ENCODE results near the gene SLC24A3.

SLC24A3 gene

DNA sequence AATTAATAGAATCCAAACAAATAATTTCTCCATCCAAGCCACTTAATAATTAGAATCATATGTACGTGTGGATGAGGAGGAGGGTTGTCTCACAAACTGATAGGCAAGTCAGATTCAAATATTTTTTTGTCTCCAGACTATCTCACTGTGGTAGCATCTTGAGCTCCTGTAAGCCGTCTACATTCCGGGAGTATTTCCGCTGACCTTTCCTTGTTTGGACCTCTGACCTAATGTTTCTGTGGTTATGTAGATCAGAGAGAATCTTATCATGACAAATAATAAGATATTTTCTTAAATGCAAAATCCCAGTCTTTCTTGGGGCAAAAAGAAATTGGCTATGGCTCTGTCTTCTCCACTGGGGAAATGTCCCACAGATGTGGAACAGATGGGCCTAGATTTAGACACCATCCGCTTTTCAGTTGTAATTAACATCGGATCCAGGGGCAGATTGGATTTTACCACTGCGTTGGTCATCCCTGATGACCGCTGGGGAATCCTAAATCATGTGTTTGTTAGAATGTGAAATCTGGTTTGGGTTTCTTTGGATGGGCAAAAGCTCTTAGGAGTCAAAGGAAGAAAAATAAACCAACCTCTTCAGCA lies 348.5 kb downstream of the SLC24A3 start:
- DNase-seq: no peak

DNA sequence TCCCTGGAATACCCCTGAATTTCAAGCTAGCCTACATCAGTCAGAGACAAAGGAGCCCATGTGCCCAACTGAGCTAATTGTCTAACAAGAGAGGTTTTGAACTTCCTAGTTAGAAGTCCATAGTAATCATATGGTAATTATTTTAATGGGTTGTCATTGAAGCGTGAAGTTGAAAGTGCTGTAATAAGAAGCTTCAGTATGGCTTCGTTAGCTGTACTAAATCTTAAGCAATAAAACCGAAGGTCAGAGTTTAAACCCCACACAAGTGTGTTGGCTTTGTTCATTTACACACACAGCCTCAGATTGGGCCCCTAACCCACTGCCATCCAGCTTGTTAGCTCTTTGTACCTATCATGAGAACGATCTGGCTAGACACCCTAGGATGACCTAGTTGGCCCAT lies 350.0 kb downstream of the SLC24A3 start:
- no peak for DNase-seq

DNA sequence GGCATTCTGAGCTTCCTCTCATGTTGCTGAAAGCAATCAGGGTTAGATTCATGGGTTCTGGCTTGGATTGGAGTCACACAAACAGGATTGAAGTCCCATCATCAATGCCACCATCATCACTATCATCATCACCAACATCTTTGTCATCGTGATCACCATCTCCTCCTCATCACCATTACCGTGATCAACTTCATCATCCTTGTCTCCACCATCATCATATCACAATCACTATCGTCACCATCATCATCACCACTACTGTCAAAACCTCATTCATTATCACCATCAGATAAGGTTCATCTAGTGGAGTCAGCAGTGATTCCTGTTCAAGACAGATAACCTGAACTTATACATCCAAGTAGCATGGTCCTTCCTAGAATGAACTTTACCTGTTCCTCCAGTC lies 351.8 kb downstream of the SLC24A3 start:
- no peak for DNase-seq

DNA sequence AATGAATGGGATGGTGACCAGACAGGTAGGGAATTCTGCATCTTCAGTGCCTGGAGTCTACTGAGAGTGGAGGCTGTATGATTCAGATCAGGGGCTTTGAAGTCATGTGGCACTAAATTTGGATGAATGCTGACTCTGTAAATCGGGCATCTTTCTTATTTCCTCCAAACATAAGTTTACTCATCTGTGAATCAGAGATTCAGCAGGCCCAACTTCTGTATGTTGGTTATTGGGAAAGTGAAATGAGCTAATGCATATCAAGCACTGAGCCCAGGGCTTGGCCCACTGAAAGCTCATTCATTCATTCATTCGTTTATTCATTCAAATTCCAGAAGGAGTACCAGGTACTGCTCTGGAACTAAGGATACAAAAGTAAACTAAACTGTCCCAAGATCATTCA lies 353.3 kb downstream of the SLC24A3 start:
- DNase-seq: no peak

DNA sequence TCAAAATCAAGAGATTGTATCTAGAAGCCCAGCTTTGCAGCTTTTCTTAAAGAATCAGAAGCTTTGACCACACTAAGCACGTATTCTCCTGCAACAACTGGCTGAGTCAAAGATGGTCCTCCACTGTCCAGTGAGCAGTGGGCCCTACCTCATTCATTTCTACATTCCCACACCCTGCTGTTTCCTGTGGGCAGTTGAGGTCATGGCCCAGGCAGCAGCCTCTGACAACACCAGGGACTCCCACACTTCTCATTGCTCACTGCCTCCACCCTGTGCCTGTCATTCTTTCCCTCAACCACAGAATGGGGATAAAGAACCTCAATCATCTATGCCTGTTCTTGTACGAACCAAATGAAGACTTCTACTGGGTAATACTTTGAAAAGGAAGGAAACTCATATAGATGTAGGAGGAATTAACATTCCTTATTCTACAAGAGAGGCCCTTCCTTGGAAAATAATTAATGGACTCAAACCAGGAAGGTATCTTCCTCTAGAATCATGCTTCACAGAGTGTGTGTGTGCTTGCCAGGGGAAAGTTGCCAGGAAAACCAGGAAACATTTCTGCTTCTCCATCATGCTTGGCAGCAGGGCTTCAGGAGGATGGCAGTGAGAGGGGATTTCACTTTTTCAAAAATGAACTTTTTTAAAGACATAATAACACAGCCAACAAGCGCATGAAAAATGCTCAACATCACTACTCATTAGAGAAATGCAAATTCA lies 353.9 kb downstream of the SLC24A3 start:
- no peak for DNase-seq

DNA sequence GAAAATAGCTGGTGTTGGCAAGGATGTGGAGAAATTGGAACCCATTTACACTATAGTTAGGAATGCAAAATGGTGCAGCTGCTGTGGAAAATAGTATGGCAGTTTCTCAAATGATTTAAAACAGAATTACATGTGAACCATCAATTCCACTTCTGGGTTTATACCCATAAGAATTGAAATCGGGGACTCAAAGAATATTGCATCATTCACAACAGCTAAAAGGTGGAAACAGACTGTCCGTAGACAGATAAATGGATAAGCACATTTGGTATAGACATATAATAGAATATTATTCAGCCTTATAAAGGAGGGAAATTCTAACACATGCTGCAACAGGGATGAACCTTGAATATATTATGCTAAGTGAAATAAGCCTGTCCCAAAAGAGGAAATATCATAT lies 355.7 kb downstream of the SLC24A3 start:
- no peak for DNase-seq

DNA sequence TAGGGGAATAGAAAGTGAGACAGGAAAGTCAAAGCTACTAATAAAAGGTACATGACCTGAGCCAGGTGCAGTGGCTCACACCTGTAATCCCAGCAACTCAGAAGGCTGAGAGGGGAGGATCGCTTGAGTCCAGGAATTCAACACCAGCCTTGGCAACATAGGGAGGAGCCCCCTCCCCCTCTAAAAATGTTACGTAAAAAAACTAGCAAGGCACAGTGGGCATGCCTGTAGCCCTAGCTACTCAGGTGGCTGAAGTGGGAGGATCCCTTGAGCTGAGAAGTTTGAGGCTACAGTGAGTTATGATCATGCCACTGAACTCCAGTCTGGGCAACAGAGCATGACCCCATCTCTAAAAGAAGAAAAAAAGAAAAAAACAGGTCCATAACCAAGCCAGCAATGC lies 359.6 kb downstream of the SLC24A3 start:
- DNase-seq: no peak

DNA sequence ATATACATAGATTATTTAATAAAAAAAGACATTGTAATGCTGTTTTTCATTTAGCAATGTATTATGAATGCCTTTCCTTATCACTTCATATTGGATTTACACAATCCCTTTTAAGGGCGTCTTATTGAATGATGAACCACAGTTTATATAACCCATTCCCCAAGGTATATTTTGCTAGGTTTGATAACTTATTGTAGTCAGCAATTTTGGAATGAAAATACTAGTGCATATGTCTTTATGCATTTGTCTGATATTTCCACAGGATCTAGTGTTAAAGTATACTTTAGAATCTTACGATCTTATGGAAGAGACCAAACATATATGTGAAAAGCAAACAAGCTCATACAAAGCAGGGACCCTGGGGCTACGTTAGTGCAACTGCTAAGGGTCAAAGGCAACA lies 365.2 kb downstream of the SLC24A3 start:
- no peak for DNase-seq

DNA sequence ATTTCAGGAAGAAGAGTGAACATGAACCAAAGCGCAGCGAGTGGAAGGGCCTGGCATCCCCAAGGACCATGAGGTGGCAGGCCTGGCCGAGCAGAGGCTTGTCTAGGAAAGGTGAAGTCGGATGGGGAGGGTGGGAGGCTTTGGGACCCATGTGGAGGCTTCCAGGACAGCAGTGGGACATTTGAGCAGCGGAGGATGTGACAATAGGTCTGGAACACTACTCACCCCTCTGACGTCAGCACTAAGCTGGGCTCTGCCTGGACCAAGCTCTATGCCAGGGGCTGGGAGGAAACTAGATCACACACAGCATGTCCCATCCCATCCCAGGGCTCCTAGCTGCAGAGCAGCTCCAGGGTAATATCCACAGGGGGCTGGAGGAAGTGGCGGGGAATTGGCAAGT lies 370.3 kb downstream of the SLC24A3 start:
- no peak for DNase-seq

DNA sequence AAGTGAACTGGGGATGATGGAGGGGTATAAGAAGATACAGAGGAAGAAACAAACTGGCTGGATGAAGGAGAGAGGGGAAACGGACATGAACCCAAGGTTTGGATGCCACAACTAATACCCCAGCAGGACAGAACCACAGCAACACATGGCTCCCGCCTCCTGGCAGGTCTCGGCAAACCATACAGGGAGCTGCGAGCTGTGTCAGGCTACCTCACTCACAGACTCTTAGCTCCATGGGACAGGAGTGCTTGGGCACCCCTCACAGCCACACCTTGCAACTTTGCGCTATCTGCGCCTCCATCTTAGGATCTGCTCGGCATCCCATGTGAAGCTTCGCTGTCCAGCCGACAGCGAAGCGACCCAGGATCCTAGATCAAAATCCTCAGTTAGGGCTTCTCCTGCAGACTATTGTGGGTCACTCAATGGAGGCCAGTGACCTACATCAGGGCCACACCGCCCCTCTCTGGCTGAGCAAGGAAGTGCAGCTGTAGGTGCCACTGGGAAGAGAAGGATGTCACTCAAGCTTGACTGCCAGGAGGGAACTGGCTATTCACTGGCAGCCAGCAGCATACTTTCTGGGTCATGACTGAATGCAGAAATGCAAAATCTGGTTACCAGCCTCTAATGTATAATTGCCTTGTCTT lies 371.2 kb downstream of the SLC24A3 start:
- DNase-seq: no peak

DNA sequence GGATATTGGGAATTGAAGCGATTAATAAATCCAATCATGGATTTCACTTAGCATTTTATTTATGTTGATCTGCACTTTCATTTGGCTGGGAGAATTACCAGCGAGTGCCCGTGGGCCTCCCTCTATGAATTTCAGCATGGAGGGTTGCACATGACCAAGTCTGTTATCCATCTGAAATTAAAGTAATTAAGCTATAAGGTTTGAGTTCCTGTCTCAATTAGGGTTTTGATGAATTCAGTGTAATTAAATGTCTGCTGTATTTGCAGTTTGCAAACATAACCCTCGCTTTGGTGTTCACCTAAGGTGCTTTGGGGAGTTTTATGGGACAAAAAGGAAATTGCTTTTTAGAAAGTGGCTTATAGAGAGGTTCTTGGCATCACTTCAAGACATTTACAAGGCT lies 375.8 kb downstream of the SLC24A3 start:
- DNase-seq: no peak

DNA sequence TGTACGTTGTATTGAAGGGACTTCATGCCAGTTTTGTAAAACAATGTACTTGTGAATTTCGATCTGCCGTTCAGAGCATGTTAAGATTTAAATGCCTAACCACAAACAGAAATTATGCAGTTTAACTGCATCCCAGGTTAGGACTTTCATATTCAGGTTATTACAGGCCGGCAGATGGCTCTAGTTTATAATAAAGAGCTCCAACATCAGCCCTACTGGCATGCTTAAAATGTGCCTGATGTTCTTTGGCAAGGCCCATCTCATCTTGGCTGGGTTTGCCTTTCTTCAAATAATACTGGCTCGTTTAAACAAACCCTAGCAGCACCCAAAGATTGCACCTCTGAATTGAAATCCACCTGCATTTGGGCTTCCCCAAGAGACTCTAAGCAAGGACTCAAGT lies 376.3 kb downstream of the SLC24A3 start:
- no peak for DNase-seq

DNA sequence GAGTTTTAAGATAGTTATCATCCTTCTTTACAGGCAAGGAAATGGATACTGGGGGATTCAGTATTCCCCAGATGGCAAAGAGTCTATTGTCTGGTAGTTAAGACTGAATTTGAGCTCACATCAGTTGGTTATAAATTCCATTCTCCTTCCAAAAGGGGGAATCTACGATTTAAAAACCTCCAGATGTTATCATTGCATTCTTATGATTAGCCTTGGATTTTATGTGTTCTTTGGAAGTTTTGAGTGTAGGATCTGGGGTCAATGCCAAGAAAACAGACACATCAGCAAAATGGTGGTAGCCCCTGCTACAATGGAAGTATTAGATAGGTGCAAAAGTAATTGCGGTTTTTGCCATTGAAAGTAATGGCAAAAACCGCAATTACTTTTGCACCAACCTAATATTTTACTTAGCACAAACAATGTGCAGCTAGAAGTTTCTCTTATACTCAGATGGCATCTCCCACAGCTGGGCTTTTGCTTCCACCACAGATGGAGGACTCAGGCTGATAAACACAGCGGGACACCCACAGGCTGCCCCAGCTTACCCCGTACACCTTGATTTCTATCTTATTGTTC lies 377.4 kb downstream of the SLC24A3 start:
- DNase-seq: no peak

DNA sequence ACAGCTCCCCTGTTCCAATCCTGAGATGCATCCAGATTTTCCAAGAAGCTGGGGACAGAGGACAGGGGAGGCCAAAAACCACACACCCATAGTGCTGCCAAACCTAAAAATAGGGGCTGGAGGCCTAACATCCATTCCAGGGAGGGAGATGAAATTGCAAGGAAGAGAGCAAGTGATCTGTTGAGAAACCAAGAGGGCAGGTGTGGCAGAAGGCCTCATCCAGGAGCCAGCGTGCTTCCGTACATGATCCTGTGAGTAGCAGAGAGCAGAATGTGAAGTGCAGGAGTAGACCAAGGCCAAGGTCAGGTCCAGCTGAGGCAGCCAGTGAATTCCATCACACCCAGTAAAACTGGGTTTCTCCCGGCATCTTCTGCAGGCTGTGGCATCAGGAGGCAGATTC lies 377.9 kb downstream of the SLC24A3 start:
- DNase-seq: no peak

DNA sequence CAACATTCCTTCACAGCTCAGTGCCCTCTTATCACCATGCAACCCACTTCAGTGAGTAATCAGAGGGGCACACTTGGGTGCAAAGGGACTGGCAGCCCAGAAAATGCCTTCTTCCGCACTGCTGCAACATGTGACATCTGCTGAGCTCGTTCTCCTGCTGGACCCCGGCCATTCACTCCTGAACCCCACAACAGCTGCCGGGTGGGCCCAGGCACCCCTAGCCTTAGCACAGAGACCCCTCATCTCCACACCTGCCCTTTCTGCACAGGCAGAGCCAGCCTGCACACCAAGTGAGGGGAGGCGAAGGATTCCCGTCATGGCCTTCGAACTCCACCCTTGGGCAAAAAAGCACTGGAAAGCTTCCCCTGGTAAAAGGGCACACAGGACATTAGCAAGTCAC lies 381.3 kb downstream of the SLC24A3 start:
- DNase-seq: no peak

DNA sequence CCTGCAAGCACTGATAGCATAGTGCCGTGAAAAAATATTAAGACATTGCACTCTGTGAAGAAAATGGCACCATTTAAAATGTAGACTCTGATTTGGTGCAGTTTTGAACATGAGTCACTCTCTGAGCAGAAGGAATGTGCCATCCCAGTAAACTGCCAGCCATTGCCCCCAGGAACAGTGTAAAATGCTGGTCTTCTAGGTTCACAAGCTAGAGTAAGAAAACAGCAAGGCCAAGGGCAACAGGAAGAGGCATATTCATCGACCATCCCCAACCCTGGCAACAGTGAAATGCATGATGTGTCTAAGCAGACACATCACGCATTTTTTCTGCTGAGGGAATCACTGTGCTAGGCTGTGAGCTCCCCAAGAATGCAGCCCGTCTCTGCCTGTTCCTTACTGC lies 382.5 kb downstream of the SLC24A3 start:
- no peak for DNase-seq

DNA sequence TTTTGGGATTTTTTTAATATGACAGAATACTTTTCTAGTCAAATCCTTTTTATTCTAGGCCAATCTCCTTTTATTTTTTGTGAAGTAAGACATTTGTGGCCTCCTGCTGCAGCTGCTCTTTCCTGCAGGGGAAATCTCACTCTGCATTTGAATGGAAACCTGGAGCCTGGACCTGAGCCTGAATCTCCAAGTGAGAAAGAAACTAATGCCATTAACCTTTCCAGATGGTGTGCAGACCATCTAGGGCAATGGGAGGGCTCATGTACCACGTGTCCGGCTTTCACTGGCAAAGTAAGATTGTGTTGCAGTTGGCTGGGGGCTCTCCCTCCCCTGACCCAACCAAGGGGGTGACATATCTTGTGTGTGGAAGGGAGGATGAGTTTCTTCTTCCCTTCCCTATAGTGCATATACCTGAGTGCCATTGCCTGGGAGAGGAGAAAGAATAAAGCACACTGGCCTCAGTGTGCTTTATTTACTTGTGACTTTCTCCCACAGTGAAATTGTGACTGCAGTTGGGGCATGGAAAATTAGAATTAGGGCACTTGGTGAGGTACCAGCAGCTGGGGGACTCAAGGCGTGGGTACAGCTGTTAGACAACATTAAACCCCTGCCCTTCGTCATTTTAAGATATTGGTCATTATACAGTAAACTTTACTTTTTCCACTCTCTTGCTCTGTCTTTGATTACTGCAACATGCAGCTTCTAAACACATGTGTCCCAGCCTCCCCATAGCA lies 385.8 kb downstream of the SLC24A3 start:
- no peak for DNase-seq

DNA sequence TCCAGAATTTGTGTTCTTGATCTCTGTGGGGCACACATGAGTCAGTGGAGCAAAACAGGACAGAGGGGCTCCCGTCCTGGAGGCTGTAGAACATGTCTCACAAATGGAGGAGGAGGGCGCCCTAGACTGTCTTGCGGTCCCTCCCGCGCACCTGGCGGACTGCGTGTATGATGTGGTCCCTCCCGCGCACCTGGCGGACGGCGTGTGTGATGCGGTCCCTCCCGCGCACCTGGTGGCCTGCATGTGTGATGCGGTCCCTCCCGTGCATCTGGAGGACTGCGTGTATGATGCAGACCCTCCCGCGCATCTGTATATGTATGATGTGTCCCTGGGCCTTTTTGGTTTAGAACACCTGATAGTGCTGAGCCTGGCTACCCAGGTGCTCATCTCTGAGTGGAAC lies 386.8 kb downstream of the SLC24A3 start:
- no peak for DNase-seq

DNA sequence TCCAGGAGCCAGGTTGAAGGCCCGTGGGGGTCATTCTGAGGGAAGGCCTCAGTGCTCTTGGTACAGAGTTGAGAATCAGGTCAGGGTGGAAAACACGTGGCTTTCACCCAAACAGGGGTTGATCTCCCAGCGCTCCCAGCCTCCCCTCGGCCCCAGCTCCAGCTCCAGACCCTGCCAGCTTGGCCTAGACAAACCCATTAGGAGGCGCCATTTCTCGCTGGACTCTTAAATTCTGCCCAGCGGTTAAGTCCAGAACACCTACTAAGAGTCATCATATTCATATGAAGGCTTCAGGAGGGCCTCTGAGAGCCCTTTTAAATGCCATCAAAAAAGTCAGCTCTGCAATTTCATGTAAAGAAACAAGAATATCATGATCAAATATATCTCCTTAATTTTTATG lies 387.6 kb downstream of the SLC24A3 start:
- no peak for DNase-seq

DNA sequence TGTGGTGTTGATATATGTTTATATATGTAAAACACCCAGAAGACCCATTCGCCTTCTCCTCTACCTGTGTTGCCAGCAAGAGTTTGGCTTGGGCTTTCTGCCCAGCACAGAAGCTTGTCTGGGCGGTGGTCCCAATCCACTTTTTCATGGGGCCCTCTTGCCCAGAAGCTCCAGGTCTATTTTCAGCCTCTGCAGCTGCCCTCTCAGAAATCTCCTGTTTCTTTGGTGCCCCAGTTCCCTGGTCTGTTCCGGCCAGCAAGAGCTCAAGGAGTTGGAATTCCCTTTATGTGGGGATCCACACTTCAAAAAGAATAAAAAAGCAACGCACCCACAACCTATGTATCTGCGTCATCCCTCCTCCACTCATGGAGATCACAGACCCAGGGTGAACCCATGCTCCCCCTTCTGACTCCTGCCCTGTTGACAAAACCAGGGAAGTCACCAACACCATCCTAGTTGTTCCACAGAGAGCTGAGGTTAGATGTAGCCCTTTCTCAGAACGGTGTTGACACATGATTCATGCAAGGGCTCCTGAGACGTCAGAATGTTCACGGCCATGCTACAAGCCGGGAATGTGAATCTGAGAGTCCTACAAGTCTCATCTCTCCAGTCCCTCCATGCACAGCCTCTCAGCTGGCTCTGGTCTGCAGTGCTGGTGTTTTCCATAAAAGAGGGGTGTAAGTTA lies 388.8 kb downstream of the SLC24A3 start:
- DNase-seq: no peak

DNA sequence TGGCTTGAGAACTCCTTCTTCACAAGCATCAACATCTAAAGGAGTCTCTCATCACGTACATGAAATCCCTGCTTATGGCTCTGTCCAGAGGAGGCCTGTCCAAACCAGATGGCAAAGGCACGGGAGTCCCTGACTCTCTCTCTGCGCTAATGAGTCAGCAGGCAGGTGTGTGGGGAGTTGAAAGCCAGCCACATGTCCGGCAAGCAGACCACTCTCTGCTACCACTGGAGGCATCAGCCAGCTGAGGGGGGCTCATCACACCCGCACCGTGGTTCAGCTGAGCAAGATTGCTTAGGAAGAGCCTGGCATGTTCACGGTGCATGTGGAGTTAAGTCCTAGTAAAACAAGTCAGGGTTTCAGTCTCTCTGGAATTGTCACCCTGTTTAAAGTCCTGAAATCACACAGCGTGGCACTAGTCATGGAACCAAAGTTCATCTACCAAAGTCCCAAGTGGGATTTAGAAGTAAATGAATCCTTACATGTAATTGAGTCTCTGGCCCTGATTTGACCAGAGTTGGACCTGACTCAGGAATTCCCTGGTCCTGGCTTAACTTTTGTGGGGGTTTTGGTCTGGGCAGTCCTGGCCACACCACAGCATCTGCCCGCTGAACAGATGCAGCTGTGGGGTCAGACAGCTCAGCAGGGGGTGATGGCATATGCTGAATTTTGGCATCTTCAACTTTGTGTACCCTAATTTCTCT lies 390.4 kb downstream of the SLC24A3 start:
- no peak for DNase-seq

DNA sequence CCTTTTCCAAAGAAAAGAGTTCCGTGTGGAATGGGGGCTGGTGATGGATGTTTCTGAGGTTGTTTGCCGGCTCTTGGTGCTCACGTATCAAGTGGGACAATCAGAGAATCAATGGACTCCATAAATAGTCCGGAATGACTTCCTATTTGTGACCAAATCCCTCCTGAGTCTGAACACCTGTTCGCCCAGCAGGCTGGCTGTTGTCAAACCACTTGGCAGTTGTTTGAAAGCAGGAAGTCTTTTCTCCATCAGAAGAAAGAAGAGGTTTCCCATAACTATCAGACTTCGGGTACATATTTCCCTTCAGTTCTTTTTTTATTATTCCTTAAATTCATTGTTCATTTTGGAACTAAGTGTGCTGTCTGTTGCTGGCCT lies 390.9 kb downstream of the SLC24A3 start:
- DNase-seq: no peak

Measured in T-helper 9 cell (primary cell).